ENCODE measurements around the gene PARVB. TPM values are rescaled to one million over a fixed set of nuclear protein-coding genes. Genes with fewer than 3 reads are reported as not detected.

The PARVB gene
- total and polyA plus RNA-seq, 2 of the 8 experiments (the other 6 are each of a cell fraction or from before 2014, with no cell fraction given) = 14.5 to 18.6 TPM

- ChIA-PET POLR2A (ENCODE audit: partially characterized antibody) (interaction anchor here (1.0 to 1.7 kb wide), 2 partner anchors 12 to 43 kb away, joined by 3 read pairs; no protein-coding TSS in a partner anchor), CTCF (ENCODE audit: partially characterized antibody) (interaction anchor here (0.5 to 10.6 kb wide), 10 partner anchors 16 to 1413 kb away, joined by 3 to 125 read pairs (median 3); no protein-coding TSS in a partner anchor)
- H3K27me3 ChIP-seq (replicated peaks in 1 of 4; ENCODE audit: control insufficient read depth in 3 of 4, extremely low read depth in 1 of 4, insufficient read depth in 3 of 4, low read length in 3 of 4) = no peaks in the 10 kb centered on the region
- no peak overlapping the region for H2BK5ac ChIP-seq (ENCODE audit: low read depth, low read length)
- no peak overlapping the region for H2AFZ ChIP-seq (ENCODE audit: low read length)
- no peak for TF ChIP-seq EZH2 (IDR thresholded peaks at IDR 0.05; ENCODE audit: low read depth, low read length, severe bottlenecking)
- no peak for TF ChIP-seq RAD21 (IDR thresholded peaks at IDR 0.05 in 1 of 2, conservative IDR thresholded peaks at IDR 0.05 in 1 of 2; ENCODE audit: low read depth in 2 of 2, low read length in 2 of 2)
- no peak for TF ChIP-seq POLR2AphosphoS5 (IDR thresholded peaks at IDR 0.05; ENCODE audit: low read depth, low read length)
- TF ChIP-seq TAF7 (optimal IDR thresholded peaks at IDR 0.05; ENCODE audit: borderline replicate concordance, low read depth, low read length) = no peak
- no peak for TF ChIP-seq CEBPB (IDR thresholded peaks at IDR 0.05; ENCODE audit: low read depth, low read length)
- TF ChIP-seq NANOG (IDR thresholded peaks at IDR 0.05; ENCODE audit: insufficient read depth, low read depth, low read length, poor library complexity, severe bottlenecking) = no peak
- TF ChIP-seq CREB1 (IDR thresholded peaks at IDR 0.05) = no peak
- no peak overlapping the region for H4K5ac ChIP-seq (ENCODE audit: insufficient read length, low read depth, low read length)
- WGBS, 2 experiments (ENCODE audit: extremely low coverage in 1 of 2, insufficient coverage in 1 of 2, insufficient read length in 1 of 2, insufficient replicate concordance in 2 of 2, low coverage in 1 of 2, low lambda C conversion rate in 2 of 2, missing lambda C conversion rate in 1 of 2) = 82% methylated on average over 10 of the region's 10 CpGs; no CpG with 5 or more reads in 1 of the 2 experiments
- no peak overlapping the region for H3K18ac ChIP-seq (ENCODE audit: extremely low read depth, low read length)
- H3K79me1 ChIP-seq (ENCODE audit: low read depth, low read length) = peaks cover 3% of the 10 kb centered on the region
- H3K4me2 ChIP-seq (ENCODE audit: insufficient read depth in 1 of 2, low read depth in 2 of 2, low read length in 2 of 2) = no peak overlapping the region
- no peak overlapping the region for H3K4ac ChIP-seq (replicated peaks; ENCODE audit: insufficient read length, low read depth, low read length)
- H3K4me1 ChIP-seq (replicated peaks in 1 of 4; ENCODE audit: control insufficient read depth in 3 of 4, insufficient read depth in 4 of 4, low read length in 3 of 4) = peaks cover 0 to 10% (median 7%) of the 10 kb centered on the region in 4 experiments; a peak in 5 of 7 replicates
- no peaks in the 10 kb centered on the region for H3K36me3 ChIP-seq (ENCODE audit: control insufficient read depth in 2 of 4, insufficient read depth in 4 of 4, low read length in 3 of 4)
- DNase-seq (ENCODE audit: low read depth in 1 of 2, low spot score in 2 of 2) (no peak), FAIRE-seq (no peak)
- no peak overlapping the region for H2BK15ac ChIP-seq (ENCODE audit: low read length)
- H3K23ac ChIP-seq (ENCODE audit: insufficient read length) = no peak overlapping the region
- H4K8ac ChIP-seq (ENCODE audit: extremely low read depth, insufficient read depth, low read length) = no peak overlapping the region
- no peak overlapping the region for H2BK12ac ChIP-seq (ENCODE audit: low read depth, low read length)
- no peaks in the 10 kb centered on the region for H3K9me3 ChIP-seq (ENCODE audit: insufficient read depth in 2 of 2, low read depth in 1 of 2, low read length in 1 of 2)
- H2BK20ac ChIP-seq (ENCODE audit: low read length) = no peak overlapping the region
- H2BK120ac ChIP-seq (replicated peaks; ENCODE audit: low read depth, low read length) = no peak overlapping the region
- H3K79me2 ChIP-seq (ENCODE audit: control insufficient read depth in 1 of 2, insufficient read depth in 2 of 2, low read length in 2 of 2) = no peaks in the 10 kb centered on the region
- H3K4me3 ChIP-seq (ENCODE audit: extremely low read depth in 1 of 4, insufficient read depth in 2 of 4, low read depth in 3 of 4, low read length in 4 of 4) = no peak overlapping the region
- no peak overlapping the region for H2AK5ac ChIP-seq (ENCODE audit: low read depth, low read length)
- H3K9ac ChIP-seq (replicated peaks in 1 of 4; ENCODE audit: extremely low read depth in 1 of 4, low read depth in 3 of 4, low read length in 3 of 4) = no peak overlapping the region
- no peaks in the 10 kb centered on the region for H3K23me2 ChIP-seq (ENCODE audit: low read depth, low read length)
- no peak overlapping the region for H3K27ac ChIP-seq (ENCODE audit: low read depth, low read length)
- no peak overlapping the region for H3K14ac ChIP-seq (ENCODE audit: insufficient read length)
- no peak overlapping the region for H4K91ac ChIP-seq (replicated peaks; ENCODE audit: insufficient read length, low read length)
- H3K56ac ChIP-seq (replicated peaks; ENCODE audit: insufficient read length, low read depth, low read length) = no peak overlapping the region
- no peaks in the 10 kb centered on the region for H4K20me1 ChIP-seq (replicated peaks in 1 of 2; ENCODE audit: control insufficient read depth in 1 of 2, insufficient read depth in 2 of 2, low read length in 2 of 2)
These were observed 43.8 kb downstream of the PARVB start for GRCh38 chr22:44067901-44068300.
